ENCODE measurements around the gene SFMBT2. TPM values are rescaled to one million over a fixed set of nuclear protein-coding genes. Genes with fewer than 3 reads are reported as not detected.

The SFMBT2 gene
- total RNA-seq, 1 donor from 2014 or later: 7.0 TPM

- no peak for DNase-seq (ENCODE audit: low read depth, low spot score)
- TF ChIP-seq CTCF (conservative IDR thresholded peaks at IDR 0.05): no peak
- peaks cover 22% of the 10 kb centered on the region for H3K4me1 Mint-ChIP-seq
Measured at GRCh38 chr10:7320072-7320471, 90.8 kb downstream of the SFMBT2 start.

GRCh38 chr10:7319632-7320031, 91.2 kb downstream of the SFMBT2 start:
- Mint-ChIP-seq H3K27ac (ENCODE audit: unreplicated experiment) (no peak overlapping the region), H3K9me3 (peaks cover 6% of the 10 kb centered on the region), H3K4me3 (no peak overlapping the region), H3K4me1 (peaks cover 22% of the 10 kb centered on the region), H3K36me3 (ENCODE audit: low read depth) (peaks cover 9% of the 10 kb centered on the region), H3K27me3 (ENCODE audit: low read depth) (no peaks in the 10 kb centered on the region)
- no peak for DNase-seq (ENCODE audit: low read depth, low spot score)
- no peak for TF ChIP-seq CTCF (conservative IDR thresholded peaks at IDR 0.05)

More at GRCh38 chr10:7320072-7320471, 90.8 kb downstream of the SFMBT2 start:
- Mint-ChIP-seq H3K9me3 (peaks cover 6% of the 10 kb centered on the region), H3K36me3 (ENCODE audit: low read depth) (peaks cover 9% of the 10 kb centered on the region), H3K4me3 (no peak overlapping the region), H3K27ac (ENCODE audit: unreplicated experiment) (no peak overlapping the region), H3K27me3 (ENCODE audit: low read depth) (no peaks in the 10 kb centered on the region)

- DNase-seq (ENCODE audit: low read depth, low spot score): no peak
- peaks cover 2% of the 10 kb centered on the region for H3K36me3 Mint-ChIP-seq (ENCODE audit: low read depth)
- H3K9me3 Mint-ChIP-seq: no peaks in the 10 kb centered on the region
- no peak overlapping the region for H3K4me3 Mint-ChIP-seq
- peaks cover 22% of the 10 kb centered on the region for H3K4me1 Mint-ChIP-seq
- TF ChIP-seq CTCF (conservative IDR thresholded peaks at IDR 0.05): no peak
- H3K27ac Mint-ChIP-seq (ENCODE audit: unreplicated experiment): no peak overlapping the region
- H3K27me3 Mint-ChIP-seq (ENCODE audit: low read depth): no peaks in the 10 kb centered on the region
Measured at GRCh38 chr10:7318836-7319235, 92.0 kb downstream of the SFMBT2 start.

GRCh38 chr10:7317786-7318446, 92.9 kb downstream of the SFMBT2 start:
- no peak for DNase-seq (ENCODE audit: low read depth, low spot score)
- peaks cover 22% of the 10 kb centered on the region for H3K4me1 Mint-ChIP-seq
- no peak for TF ChIP-seq CTCF (conservative IDR thresholded peaks at IDR 0.05)
- H3K36me3 Mint-ChIP-seq (ENCODE audit: low read depth): peaks cover 2% of the 10 kb centered on the region
- no peak overlapping the region for H3K4me3 Mint-ChIP-seq
- H3K27me3 Mint-ChIP-seq (ENCODE audit: low read depth): no peaks in the 10 kb centered on the region
- no peak overlapping the region for H3K27ac Mint-ChIP-seq (ENCODE audit: unreplicated experiment)
- H3K9me3 Mint-ChIP-seq: no peaks in the 10 kb centered on the region

- peaks cover 2% of the 10 kb centered on the region for H3K36me3 Mint-ChIP-seq (ENCODE audit: low read depth)
- no peak overlapping the region for H3K27ac Mint-ChIP-seq (ENCODE audit: unreplicated experiment)
- H3K4me1 Mint-ChIP-seq: peaks cover 24% of the 10 kb centered on the region
- TF ChIP-seq CTCF (conservative IDR thresholded peaks at IDR 0.05): no peak
- H3K9me3 Mint-ChIP-seq: no peaks in the 10 kb centered on the region
- no peak for DNase-seq (ENCODE audit: low read depth, low spot score)
- H3K4me3 Mint-ChIP-seq: no peak overlapping the region
- H3K27me3 Mint-ChIP-seq (ENCODE audit: low read depth): no peaks in the 10 kb centered on the region
Measured at GRCh38 chr10:7316839-7317238, 94.0 kb downstream of the SFMBT2 start.
